AG04450 (cell line): ENCODE data around the gene SLC41A1. TPM values are rescaled to one million over a fixed set of nuclear protein-coding genes. Genes with fewer than 3 reads are reported as not detected.

Experiments
- CTCF ChIA-PET: fragments of 300-600, 350-600 bp; formaldehyde crosslinking; extraction: SDS; loops from one replicate; lab custom pipeline; 2022; ENCODE audit warnings: antibody characterized with exemption, inconsistent platforms; lab: Charles Lee
- POLR2A ChIA-PET: fragments of 350-600 bp; formaldehyde crosslinking; extraction: SDS; loops from one replicate; lab custom pipeline; 2021; ENCODE audit warnings: antibody characterized with exemption, inconsistent platforms; lab: Yijun Ruan, JAX
- DNase-seq: peaks from one replicate; pipeline ENCODE4 v3.0.0-alpha.2; 2011; ENCODE audit warnings: low read depth, low spot score
- H3K27ac ChIP-seq: one replicate; pipeline ENCODE4 v1.5.1; 2012; ENCODE audit warnings: low read depth, low read length, control low read depth
- H3K27me3 ChIP-seq: one replicate; pipeline ENCODE4 v1.6.0; 2012; ENCODE audit warnings: low read length; ENCODE audit not compliant: control insufficient read depth, insufficient read depth
- H3K4me3 ChIP-seq: 2 replicates; pipeline ENCODE4 v1.5.1; 2011; ENCODE audit warnings: mild to moderate bottlenecking, low read depth, low read length, control low read depth
- H3K9me3 ChIP-seq: 2 replicates; pipeline ENCODE4 v1.5.1; 2012; ENCODE audit warnings: low read length; ENCODE audit not compliant: control insufficient read depth, insufficient read depth
- polyA plus RNA-seq: library from polyadenylated mRNA; depleted of rRNA; stranded (reverse); fragments of >200 nt; gene quantifications from 2 replicates; pipeline ENCODE4 v1.2.3, GENCODE V29; 2011
- TF ChIP-seq, protein P1 (sequence below): IDR thresholded peaks from 2 replicates; pipeline ENCODE4 v1.5.1; 2011; ENCODE audit warnings: low read depth, low read length, control low read depth, inconsistent platforms

Gene SLC41A1
- polyA plus RNA-seq, 1 experiment, result 29.0 TPM

DNA sequence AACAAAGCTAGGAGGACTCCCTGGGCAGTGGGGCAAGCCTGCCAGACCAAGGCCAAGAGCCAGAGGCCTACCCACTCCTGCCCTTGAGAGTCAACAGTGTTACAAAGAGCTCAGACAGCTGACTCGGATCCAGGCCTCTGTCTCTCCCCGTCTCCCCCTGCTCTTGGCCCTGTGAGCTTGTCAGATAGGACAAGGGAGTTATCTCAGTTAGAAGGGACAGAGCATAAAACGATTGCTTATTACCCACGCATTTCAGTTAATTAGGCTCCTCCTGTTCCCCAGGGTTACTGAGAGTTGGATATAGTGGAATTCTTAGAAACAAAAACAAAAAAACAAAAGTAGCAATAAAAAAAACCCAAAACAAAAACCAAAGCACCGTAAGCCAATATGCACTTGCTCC, 1.3 kb downstream of the SLC41A1 start:
- ChIA-PET POLR2A (no interaction called here), CTCF (interaction anchor here (0.9 to 5.1 kb wide), 6 partner anchors 20 to 166 kb away, joined by 4 to 35 read pairs (median 7); no protein-coding TSS in a partner anchor)
- Histone ChIP-seq H3K27me3 (no peaks in the 10 kb centered on the region), H3K27ac (no peak overlapping the region), H3K9me3 (no peaks in the 10 kb centered on the region), H3K4me3 (peak overlapping the region; percentile 83)
- DNase-seq, result no peak
- TF ChIP-seq, protein P1, sequence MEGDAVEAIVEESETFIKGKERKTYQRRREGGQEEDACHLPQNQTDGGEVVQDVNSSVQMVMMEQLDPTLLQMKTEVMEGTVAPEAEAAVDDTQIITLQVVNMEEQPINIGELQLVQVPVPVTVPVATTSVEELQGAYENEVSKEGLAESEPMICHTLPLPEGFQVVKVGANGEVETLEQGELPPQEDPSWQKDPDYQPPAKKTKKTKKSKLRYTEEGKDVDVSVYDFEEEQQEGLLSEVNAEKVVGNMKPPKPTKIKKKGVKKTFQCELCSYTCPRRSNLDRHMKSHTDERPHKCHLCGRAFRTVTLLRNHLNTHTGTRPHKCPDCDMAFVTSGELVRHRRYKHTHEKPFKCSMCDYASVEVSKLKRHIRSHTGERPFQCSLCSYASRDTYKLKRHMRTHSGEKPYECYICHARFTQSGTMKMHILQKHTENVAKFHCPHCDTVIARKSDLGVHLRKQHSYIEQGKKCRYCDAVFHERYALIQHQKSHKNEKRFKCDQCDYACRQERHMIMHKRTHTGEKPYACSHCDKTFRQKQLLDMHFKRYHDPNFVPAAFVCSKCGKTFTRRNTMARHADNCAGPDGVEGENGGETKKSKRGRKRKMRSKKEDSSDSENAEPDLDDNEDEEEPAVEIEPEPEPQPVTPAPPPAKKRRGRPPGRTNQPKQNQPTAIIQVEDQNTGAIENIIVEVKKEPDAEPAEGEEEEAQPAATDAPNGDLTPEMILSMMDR, result no peak

DNA sequence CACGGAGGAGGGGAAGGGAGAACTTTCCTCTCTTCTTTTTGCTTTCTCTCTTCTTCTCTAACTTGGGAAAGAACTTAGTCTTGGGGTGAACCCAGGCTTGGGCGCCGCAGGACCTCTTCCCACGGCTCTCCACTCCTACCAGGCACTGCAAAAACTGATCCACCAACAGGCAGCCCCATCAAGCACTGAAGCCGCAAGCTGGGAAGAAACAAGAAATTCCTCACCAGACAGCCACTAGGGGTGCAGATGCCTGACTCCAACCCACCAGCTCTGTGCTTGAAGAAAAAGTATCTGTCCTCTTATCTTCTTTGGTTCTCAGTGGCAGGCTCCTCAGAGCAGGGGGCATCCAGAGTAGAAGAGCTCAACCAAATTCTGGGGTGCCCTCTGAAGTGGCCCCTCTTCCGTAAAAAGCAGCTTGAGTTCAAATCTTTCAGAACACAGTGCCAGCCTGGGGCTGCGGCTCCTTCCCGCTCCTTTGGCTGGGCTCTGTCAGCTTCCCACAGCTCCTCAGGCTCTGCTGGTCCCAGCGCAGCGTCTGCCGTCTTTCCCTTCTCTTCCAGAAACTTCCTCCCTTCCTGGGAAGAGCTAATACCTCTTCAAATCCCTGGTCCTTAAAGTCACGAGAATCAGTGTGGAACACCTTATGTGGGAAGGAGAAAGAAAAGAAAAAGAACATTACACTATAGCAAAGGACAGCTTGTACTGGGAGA, 2.4 kb downstream of the SLC41A1 start:
- DNase-seq, result no peak
- Histone ChIP-seq H3K27me3 (no peaks in the 10 kb centered on the region), H3K4me3 (no peak overlapping the region), H3K9me3 (no peaks in the 10 kb centered on the region), H3K27ac (no peak overlapping the region)
- ChIA-PET POLR2A (interaction anchor here (0.6 kb wide), 1 partner anchor 14 kb away, joined by 4 read pairs; no protein-coding TSS in a partner anchor), CTCF (interaction anchor here (0.5 to 5.1 kb wide), 7 partner anchors 9 to 295 kb away, joined by 3 to 35 read pairs (median 4); no protein-coding TSS in a partner anchor)
- TF ChIP-seq, protein P1, result peak; percentile 31; the same call in 1 of the 2 replicates

DNA sequence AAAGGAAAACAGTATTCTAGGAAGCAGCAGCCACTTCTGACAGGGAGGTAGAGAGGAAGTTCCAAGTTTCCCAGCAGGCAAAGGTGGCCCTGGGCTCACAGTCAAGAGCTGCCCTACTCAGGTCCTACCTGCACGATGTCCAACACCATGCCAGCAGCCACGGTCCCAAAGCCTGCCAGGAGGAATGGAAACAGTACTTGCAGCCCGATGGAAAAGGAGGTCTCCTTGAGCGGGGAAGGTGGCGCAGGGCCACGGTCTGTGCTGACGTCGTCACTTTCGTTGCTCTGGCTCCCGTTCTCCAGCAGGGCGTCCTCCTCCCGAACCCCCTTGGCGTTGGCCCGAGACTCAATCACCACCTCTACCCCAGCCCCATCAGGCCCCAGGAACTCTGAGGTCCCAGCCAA, 3.1 kb downstream of the SLC41A1 start:
- no peak overlapping the region for H3K27ac ChIP-seq
- H3K4me3 ChIP-seq, result no peak overlapping the region
- CTCF ChIA-PET, result interaction anchor here (1.6 to 5.1 kb wide), 3 partner anchors 18 to 167 kb away, joined by 8 to 35 read pairs (median 20); no protein-coding TSS in a partner anchor
- H3K27me3 ChIP-seq, result no peaks in the 10 kb centered on the region
- no peak for DNase-seq
- H3K9me3 ChIP-seq, result no peaks in the 10 kb centered on the region
- POLR2A ChIA-PET, result no interaction called here
- TF ChIP-seq, protein P1, result no peak

DNA sequence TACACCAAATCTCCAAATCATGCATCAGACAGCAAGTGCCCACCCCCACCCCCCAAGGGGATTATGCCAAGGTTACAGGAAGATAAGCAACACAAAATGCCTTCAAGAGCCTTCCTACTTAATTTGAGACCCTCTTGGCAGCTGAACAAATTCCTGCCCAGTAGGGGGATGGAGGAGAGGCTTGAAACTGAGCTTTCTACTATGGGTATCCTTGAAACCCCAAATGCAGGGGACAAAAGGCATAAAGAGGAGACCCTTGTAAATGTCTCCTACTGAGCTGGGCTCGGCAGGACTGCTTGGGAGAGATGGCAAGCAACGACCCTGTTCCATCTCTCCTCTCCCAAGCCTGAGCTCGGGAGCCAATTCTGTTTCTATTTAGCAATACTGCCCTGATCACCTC, 3.5 kb downstream of the SLC41A1 start:
- Histone ChIP-seq H3K9me3 (no peaks in the 10 kb centered on the region), H3K27ac (no peak overlapping the region), H3K4me3 (no peak overlapping the region), H3K27me3 (no peaks in the 10 kb centered on the region)
- ChIA-PET POLR2A (no interaction called here), CTCF (interaction anchor here (5.1 kb wide), 1 partner anchor 168 kb away, joined by 35 read pairs; no protein-coding TSS in a partner anchor)
- TF ChIP-seq, protein P1, result no peak
- DNase-seq, result no peak

DNA sequence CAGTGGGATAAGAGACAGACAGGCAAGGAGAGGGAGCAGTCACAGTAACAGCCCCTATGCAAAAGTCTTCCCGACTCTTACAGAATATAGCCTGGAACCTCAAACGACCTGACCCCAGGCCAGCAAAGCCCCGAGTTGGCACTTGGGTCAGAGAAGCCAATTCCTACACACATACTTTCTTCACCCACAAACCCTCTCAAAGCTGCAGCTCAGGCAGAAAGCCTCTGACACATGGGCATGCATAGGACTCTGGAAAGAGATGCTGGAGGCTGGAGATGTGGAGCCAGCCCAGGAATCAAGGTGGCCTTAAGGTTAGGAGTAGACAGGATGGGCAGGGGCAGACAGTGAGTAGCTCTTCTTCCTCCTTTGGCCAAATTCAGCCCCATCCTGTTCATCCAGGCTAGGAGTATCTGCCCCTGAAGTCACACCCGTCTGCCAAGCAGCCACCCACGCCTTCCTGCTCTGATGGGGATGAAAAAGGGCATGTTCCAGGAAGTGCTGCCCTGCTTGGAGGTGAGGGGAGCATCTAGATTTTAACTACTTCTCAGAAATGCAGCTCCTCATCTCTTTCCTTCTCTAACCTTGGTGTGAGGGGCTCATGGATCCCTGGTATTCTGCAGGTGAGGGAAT, 7.8 kb downstream of the SLC41A1 start:
- TF ChIP-seq, protein P1, result no peak

More for the DNA sequence above, 7.8 kb downstream of the SLC41A1 start:
- POLR2A ChIA-PET, result interaction anchor here (0.6 kb wide), 1 partner anchor 64 kb away, joined by 5 read pairs; no protein-coding TSS in a partner anchor
- Histone ChIP-seq H3K27ac (no peak overlapping the region), H3K4me3 (no peak overlapping the region), H3K27me3 (no peaks in the 10 kb centered on the region), H3K9me3 (no peaks in the 10 kb centered on the region)
- no peak for DNase-seq
- CTCF ChIA-PET, result interaction anchor here (0.7 to 1.4 kb wide), 5 partner anchors 12 to 172 kb away, joined by 3 to 7 read pairs (median 3); no protein-coding TSS in a partner anchor
